AG09319 (cell line): ENCODE measurements around the gene THEM5.
"Not testable (repeated sequence)": the region's sequence is repeated elsewhere in the genome, so short reads cannot be mapped to it uniquely, and the experiment has no call there.

Experiments
- DNase-seq: peaks from one replicate; pipeline ENCODE4 v3.0.0-alpha.2; 2010; ENCODE audit warnings: low read depth; ENCODE audit errors: extremely low read depth
- TF ChIP-seq, protein P1 (sequence below): IDR thresholded peaks from 2 replicates; pipeline ENCODE4 v1.5.1; 2011; ENCODE audit warnings: low read depth, mild to moderate bottlenecking, inconsistent platforms, low read length, moderate library complexity

The THEM5 gene

DNA sequence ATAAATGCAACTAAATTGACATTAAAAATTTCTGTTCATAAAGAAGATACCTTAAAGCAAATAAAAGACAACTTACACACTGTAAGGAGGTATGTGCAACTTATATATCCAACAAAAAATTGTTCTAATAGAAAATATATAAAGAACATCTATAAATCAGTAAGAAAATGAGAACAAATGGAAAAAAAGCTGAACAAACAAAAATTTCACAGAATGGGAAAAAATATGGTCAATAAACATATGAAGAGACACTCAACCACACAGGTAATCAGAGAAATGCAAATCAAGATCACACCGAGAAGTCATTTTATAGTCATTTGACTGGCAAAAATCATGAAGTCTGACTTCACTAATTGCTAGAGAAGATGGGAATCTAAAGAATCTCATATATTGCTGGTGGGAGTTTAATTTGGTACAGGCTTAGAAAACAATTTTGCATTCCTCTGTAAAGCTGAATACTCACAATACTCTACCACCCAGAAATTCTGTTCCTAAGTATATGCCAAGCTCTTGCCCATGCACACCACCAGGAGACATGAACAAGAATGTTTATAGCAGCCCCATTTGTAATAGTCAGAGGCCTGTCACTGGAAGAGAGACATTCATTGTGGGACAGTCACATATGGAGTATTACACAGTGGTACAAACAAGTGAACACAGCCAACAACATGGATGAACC, 22.0 kb upstream of the THEM5 start:
- TF ChIP-seq, protein P1, sequence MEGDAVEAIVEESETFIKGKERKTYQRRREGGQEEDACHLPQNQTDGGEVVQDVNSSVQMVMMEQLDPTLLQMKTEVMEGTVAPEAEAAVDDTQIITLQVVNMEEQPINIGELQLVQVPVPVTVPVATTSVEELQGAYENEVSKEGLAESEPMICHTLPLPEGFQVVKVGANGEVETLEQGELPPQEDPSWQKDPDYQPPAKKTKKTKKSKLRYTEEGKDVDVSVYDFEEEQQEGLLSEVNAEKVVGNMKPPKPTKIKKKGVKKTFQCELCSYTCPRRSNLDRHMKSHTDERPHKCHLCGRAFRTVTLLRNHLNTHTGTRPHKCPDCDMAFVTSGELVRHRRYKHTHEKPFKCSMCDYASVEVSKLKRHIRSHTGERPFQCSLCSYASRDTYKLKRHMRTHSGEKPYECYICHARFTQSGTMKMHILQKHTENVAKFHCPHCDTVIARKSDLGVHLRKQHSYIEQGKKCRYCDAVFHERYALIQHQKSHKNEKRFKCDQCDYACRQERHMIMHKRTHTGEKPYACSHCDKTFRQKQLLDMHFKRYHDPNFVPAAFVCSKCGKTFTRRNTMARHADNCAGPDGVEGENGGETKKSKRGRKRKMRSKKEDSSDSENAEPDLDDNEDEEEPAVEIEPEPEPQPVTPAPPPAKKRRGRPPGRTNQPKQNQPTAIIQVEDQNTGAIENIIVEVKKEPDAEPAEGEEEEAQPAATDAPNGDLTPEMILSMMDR: no peak
- no peak for DNase-seq

DNA sequence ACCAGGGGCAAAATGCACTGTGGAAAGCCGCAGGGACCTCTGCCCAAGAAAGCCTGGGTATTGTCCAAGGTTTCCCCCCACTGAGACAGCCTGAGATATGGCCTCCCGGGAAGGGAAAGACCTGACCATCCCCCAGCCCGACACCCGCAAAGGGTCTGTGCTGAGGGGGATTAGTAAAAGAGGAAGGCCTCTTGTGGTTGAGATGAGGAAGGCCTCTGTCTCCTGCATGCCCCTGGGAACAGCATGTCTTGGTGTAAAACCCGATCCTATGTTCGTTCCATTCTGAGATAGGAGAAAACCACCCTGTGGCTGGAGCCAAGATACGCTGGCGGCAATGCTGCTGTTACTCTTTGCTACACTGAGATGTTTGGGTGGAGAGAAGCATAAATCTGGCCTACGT, 19.3 kb upstream of the THEM5 start:
- not testable (repeated sequence) for DNase-seq

DNA sequence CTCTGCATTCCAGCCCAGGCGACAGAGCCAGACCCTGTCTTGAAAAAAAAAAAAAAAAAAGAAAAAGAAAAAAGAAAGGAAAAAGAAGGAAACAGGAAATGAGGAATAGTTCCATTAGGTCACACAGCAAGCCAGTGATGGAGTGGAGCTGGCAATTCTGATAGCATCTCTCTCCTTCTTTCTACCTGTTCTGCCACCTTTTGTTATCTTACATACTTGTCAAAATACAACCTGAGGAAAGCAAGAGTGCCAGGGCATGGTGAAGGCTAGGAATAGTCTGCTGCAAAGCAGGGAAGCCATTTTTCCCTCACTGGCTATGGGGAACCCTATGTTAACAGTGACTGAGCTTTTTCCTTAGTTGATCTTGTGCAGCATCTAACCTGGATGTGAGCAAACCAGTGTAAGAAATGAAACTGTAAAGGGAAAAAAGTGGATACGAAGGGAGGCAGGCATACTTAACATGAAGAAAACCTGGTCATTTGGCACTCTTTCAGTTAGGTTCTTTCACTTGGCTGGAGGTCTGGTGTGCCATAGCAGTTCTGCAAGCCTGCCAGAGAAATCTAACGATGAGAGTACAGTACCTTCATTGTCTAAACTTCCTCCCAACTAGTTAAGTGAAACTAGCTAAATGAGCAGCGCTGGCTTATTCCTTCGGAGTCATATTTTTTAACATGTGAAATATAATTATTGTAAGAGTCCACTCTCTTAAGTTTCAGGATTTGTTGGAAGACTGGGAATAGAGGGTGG, 17.9 kb upstream of the THEM5 start:
- TF ChIP-seq, protein P1: no peak
- no peak for DNase-seq

DNA sequence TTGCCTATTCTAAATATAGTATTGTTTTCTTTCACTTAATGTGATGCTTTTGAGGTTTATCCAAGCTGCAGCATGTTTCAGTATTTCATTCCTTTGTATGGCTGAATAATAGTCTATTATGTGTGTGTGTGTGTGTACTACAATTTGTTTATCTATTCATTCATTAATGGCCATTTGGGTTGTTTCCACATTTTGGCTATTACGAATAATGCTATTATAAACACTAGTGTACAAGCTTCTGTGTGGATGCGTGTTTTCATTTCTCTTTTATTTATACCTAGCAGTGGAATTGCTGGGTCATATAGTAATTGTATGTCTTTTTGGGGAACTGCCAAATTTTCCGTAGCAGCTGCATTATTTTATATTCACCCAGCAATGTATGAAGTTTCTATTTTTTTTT, 15.0 kb upstream of the THEM5 start:
- no peak for DNase-seq
- TF ChIP-seq, protein P1: no peak

DNA sequence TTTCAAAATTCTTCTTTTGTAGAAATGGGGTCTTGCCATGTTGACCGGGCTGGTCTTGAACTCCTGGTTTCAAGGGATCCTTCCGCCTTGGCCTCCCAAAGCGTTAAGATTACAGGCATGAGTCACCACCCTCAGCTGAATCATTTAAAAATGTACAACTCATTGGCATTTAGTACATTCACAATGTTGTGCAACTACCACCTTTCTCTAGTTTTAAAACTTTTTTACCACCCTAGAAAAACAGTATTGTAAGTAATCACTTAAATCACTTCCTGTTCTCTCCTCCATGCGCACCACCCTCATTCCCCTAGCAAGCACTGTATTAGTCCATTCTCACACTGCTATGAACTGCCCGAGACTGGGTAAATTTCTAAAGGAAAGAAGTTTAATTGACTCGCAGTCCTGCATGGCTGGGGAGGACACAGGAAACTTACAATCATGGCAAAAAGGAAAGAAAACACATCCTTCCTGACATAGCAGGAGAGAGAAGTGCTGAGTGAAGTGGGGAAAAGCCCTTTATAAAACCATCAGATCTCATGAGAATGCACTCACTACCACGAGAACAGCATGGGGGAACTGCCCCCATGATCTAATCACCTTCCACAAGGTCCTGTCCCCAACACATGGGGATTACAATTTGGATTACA, 14.4 kb upstream of the THEM5 start:
- DNase-seq: no peak
- TF ChIP-seq, protein P1: no peak

DNA sequence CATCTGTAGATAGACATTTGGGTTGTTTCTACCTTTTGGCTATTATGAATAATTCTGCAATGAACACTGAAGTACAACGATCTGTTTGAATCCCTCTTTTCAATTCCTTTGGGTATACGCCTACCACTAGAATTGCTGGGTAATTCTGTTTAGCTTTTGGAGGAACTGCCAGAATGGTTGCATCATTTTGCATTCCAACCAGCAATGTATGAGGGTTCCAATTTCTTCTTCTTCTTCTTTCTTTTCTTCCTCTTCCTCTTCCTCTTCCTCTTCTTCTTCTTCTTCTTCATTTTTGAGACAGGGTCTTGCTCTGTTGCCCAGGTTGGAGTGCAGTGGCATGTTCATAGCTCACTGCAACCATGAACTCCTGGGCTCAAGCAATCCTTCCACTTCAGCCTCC, 13.8 kb upstream of the THEM5 start:
- DNase-seq: no peak
- TF ChIP-seq, protein P1: no peak

DNA sequence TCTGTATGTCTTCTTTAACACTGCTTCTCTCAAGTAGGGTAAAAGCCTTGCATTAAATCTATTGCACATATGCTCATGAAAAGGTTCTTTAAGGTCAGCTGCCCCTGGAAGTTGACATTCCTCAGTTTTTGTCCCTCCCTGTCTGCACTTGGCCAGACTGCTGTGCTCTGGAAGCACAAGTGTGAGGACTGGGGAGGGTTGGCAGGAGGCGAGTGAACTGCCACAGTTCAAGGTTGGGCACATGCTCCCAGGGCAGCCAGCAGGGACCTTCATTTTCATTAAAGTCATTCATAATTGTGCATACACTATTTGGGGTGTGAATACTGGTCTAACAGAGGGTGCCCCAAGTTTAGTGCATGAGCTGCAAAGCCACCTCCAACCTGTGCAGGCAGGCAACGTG, 10.9 kb upstream of the THEM5 start:
- DNase-seq: no peak

More for the DNA sequence above, 10.9 kb upstream of the THEM5 start:
- TF ChIP-seq, protein P1: no peak
